HG03108 (cell line): ENCODE results near the gene HS3ST4.
A peak's percentile ranks its signal among the peaks of the same experiment; 100 is the strongest.

Experiments
- ATAC-seq: cut with Tn5 transposase; IDR thresholded peaks from one replicate; pipeline ENCODE4 v1.9.1; 2021; ENCODE audit warnings: moderate library complexity; ENCODE audit not compliant: unreplicated experiment

Gene HS3ST4

GRCh38 chr16:25888868-25889267 lies 197.1 kb downstream of the HS3ST4 start:
- ATAC-seq = no peak

- ATAC-seq = no peak
Observed at GRCh38 chr16:25893332-25893731, 201.6 kb downstream of the HS3ST4 start.

GRCh38 chr16:25894093-25894492 lies 202.3 kb downstream of the HS3ST4 start:
- no peak for ATAC-seq

- ATAC-seq = no peak
Observed at GRCh38 chr16:25895380-25895779, 203.6 kb downstream of the HS3ST4 start.

- ATAC-seq = no peak
Observed at GRCh38 chr16:25896411-25896810, 204.7 kb downstream of the HS3ST4 start.

GRCh38 chr16:25897702-25898101 lies 205.9 kb downstream of the HS3ST4 start:
- no peak for ATAC-seq

GRCh38 chr16:25905810-25906209 lies 214.1 kb downstream of the HS3ST4 start:
- ATAC-seq = no peak

- no peak for ATAC-seq
Observed at GRCh38 chr16:25910971-25911370, 219.2 kb downstream of the HS3ST4 start.

GRCh38 chr16:25912321-25912720 lies 220.6 kb downstream of the HS3ST4 start:
- ATAC-seq = no peak

- ATAC-seq = no peak
Observed at GRCh38 chr16:25914357-25914962, 222.7 kb downstream of the HS3ST4 start.

GRCh38 chr16:25916037-25916436 lies 224.3 kb downstream of the HS3ST4 start:
- no peak for ATAC-seq

GRCh38 chr16:25922438-25922837 lies 230.7 kb downstream of the HS3ST4 start:
- ATAC-seq = no peak

- no peak for ATAC-seq
Observed at GRCh38 chr16:25925421-25925820, 233.7 kb downstream of the HS3ST4 start.

- no peak for ATAC-seq
Observed at GRCh38 chr16:25931473-25932035, 239.8 kb downstream of the HS3ST4 start.

GRCh38 chr16:25941800-25942499 lies 250.2 kb downstream of the HS3ST4 start:
- no peak for ATAC-seq

GRCh38 chr16:25950586-25951281 lies 259.0 kb downstream of the HS3ST4 start:
- ATAC-seq = no peak

- no peak for ATAC-seq
Observed at GRCh38 chr16:25951999-25952398, 260.2 kb downstream of the HS3ST4 start.

- no peak for ATAC-seq
Observed at GRCh38 chr16:25952983-25953382, 261.2 kb downstream of the HS3ST4 start.

GRCh38 chr16:25957707-25958106 lies 265.9 kb downstream of the HS3ST4 start:
- ATAC-seq = no peak

GRCh38 chr16:25959221-25959620 lies 267.5 kb downstream of the HS3ST4 start:
- no peak for ATAC-seq

- ATAC-seq = peak; percentile 92
Observed at GRCh38 chr16:25966172-25967097, 274.7 kb downstream of the HS3ST4 start.
